Neural cell (in vitro differentiated cells): ENCODE results near the gene TMEM266. TPM values are rescaled to one million over a fixed set of nuclear protein-coding genes. Genes with fewer than 3 reads are reported as not detected.

ENCODE experiments used
- H2AFZ ChIP-seq: fragments of 200-600, 300-800 bp; sonication (generic), shearing (Covaris generic); 2 replicates; pipeline ENCODE4 v1.6.0; 2014; ENCODE audit warnings: low read depth, mild to moderate bottlenecking, antibody characterized with exemption, low read length, moderate library complexity
- H3F3A ChIP-seq: fragments of 200-600 bp; shearing (Covaris generic); 2 replicates; pipeline ENCODE4 v1.6.1; 2016; ENCODE audit warnings: mild to moderate bottlenecking, moderate library complexity, mixed read lengths, antibody characterized with exemption, low read length; ENCODE audit not compliant: insufficient read depth, poor library complexity, severe bottlenecking
- H3K27ac ChIP-seq: fragments of 200-600, 300-800 bp; sonication (generic), shearing (Covaris generic); 2 replicates; pipeline ENCODE4 v1.5.1; 2014; ENCODE audit warnings: mild to moderate bottlenecking, low read length, moderate library complexity
- H3K27me3 ChIP-seq: fragments of 300-800, 200-600 bp; sonication (generic), shearing (Covaris generic); 2 replicates; pipeline ENCODE4 v1.6.0; 2014; ENCODE audit warnings: mild to moderate bottlenecking, low read depth, low read length, moderate library complexity; ENCODE audit not compliant: insufficient read depth
- H3K36me3 ChIP-seq: fragments of 300-800, 200-600 bp; sonication (generic), shearing (Covaris generic); 2 replicates; pipeline ENCODE4 v1.5.1; 2014; ENCODE audit warnings: mild to moderate bottlenecking, antibody characterized with exemption, low read length, moderate library complexity; ENCODE audit not compliant: insufficient read depth
- H3K4me2 ChIP-seq: fragments of 300-800, 200-600 bp; sonication (generic), shearing (Covaris generic); 2 replicates; pipeline ENCODE4 v1.6.0; 2014; ENCODE audit warnings: mild to moderate bottlenecking, low read length
- H3K4me3 ChIP-seq: fragments of 300-800, 200-600 bp; sonication (generic), shearing (Covaris generic); 2 replicates; pipeline ENCODE4 v1.5.1; 2014; ENCODE audit warnings: mild to moderate bottlenecking, low read length, moderate library complexity
- H3K79me2 ChIP-seq: fragments of 200-600 bp; shearing (Covaris generic); replicated peaks from 2 replicates; pipeline ENCODE4 v1.6.0; 2014; ENCODE audit warnings: mild to moderate bottlenecking, low read length, moderate library complexity; ENCODE audit not compliant: insufficient read depth
- H3K9ac ChIP-seq: fragments of 300-800, 200-600 bp; sonication (generic), shearing (Covaris generic); 2 replicates; pipeline ENCODE4 v1.6.1; 2016; ENCODE audit warnings: mild to moderate bottlenecking, low read length, mixed read lengths
- H3K9me2 ChIP-seq: fragments of 200-600 bp; shearing (Covaris generic); 2 replicates; pipeline ENCODE4 v1.6.1; 2016; ENCODE audit warnings: mild to moderate bottlenecking, low read length, mixed read lengths; ENCODE audit not compliant: insufficient read depth
- H3K9me3 ChIP-seq: fragments of 200-600, 300-800 bp; sonication (generic), shearing (Covaris generic); 2 replicates; pipeline ENCODE4 v1.6.1; 2016; ENCODE audit warnings: mild to moderate bottlenecking, mixed run types, low read length, moderate library complexity, mixed read lengths
- H4K20me1 ChIP-seq: fragments of 200-600 bp; shearing (Covaris generic); 2 replicates; pipeline ENCODE4 v1.6.1; 2016; ENCODE audit warnings: mild to moderate bottlenecking, mixed run types; ENCODE audit not compliant: insufficient read depth
- EP300 ChIP-seq: fragments of 450-650 bp; conservative IDR thresholded peaks from 2 replicates; pipeline ENCODE4 v1.6.1; 2014; ENCODE audit warnings: antibody characterized with exemption, mild to moderate bottlenecking, moderate library complexity; ENCODE audit not compliant: poor library complexity, severe bottlenecking
- EZH2 ChIP-seq: fragments of 200-600, 300-800 bp; shearing (Covaris generic), sonication (generic); IDR thresholded peaks from 2 replicates; pipeline ENCODE4 v1.6.1; 2014; ENCODE audit warnings: antibody characterized with exemption, low read length, borderline replicate concordance, mild to moderate bottlenecking; ENCODE audit not compliant: insufficient read depth, poor library complexity, severe bottlenecking
- MXI1 ChIP-seq: fragments of 450-650 bp; conservative IDR thresholded peaks from 2 replicates; pipeline ENCODE4 v1.6.1; 2014; ENCODE audit warnings: antibody characterized with exemption, mild to moderate bottlenecking; ENCODE audit not compliant: poor library complexity, severe bottlenecking
- POLR2AphosphoS5 ChIP-seq: IDR thresholded peaks from 2 replicates; pipeline ENCODE4 v1.6.1; 2012
- RAD21 ChIP-seq: fragments of 450-650 bp; conservative IDR thresholded peaks from 2 replicates; pipeline ENCODE4 v1.6.1; 2014; ENCODE audit warnings: antibody characterized with exemption, mild to moderate bottlenecking, moderate library complexity
- SMC3 ChIP-seq: fragments of 450-650 bp; conservative IDR thresholded peaks from 2 replicates; pipeline ENCODE4 v1.6.1; 2014; ENCODE audit warnings: antibody characterized with exemption, mild to moderate bottlenecking, moderate library complexity; ENCODE audit not compliant: poor library complexity
- TAF1 ChIP-seq: IDR thresholded peaks from 2 replicates; pipeline ENCODE4 v1.6.1; 2012; ENCODE audit warnings: low read depth
- polyA plus RNA-seq: library from polyadenylated mRNA; depleted of rRNA; stranded (reverse); fragments of >200 nt; gene quantifications from 2 replicates; pipeline ENCODE4 v1.2.3, GENCODE V29; 2014
- TF ChIP-seq, protein P1 (sequence below): IDR thresholded peaks from 2 replicates; pipeline ENCODE4 v1.6.1; 2012; ENCODE audit warnings: borderline replicate concordance
- TF ChIP-seq, protein P2 (sequence below): fragments of 450-650 bp; IDR thresholded peaks from 2 replicates; pipeline ENCODE4 v1.5.1; 2014; ENCODE audit warnings: antibody characterized with exemption, mild to moderate bottlenecking, moderate library complexity; ENCODE audit not compliant: poor library complexity, severe bottlenecking

TMEM266 gene
- polyA plus RNA-seq, 1 donor from 2014 or later: 17.6 TPM

DNA sequence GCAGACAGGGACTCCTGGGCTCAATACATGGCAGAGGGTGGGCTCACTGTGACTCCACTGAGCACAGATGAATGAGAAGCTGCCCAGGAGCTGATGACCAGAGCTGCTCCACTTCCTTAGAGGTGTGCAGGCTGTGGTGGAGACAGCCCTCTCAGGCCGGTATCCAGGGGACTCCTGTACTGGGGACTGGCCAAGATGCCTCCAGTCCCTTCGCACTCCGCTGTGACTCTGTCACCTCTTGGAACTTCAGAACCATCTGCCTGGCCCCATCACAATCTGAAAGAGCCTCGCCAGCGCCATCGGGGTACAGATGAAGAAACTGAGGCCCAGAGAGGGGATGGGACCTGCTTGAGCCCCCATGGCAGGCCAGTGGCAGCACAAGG lies 140.3 kb downstream of the TMEM266 start:
- Histone ChIP-seq H2AFZ (no peak overlapping the region), H3K9me3 (no peaks in the 10 kb centered on the region), H3K4me3 (no peak overlapping the region), H3K4me2 (no peak overlapping the region), H3K9me2 (no peaks in the 10 kb centered on the region), H3K79me2 (no peaks in the 10 kb centered on the region), H3K27me3 (no peaks in the 10 kb centered on the region), H4K20me1 (no peaks in the 10 kb centered on the region), H3K27ac (no peak overlapping the region), H3K36me3 (no peaks in the 10 kb centered on the region), H3K9ac (no peak overlapping the region), H3F3A (no peaks in the 10 kb centered on the region)
- TF ChIP-seq EZH2 (no peak), EP300 (no peak), RAD21 (no peak), MXI1 (no peak), POLR2AphosphoS5 (no peak), SMC3 (no peak), TAF1 (no peak)
- TF ChIP-seq, protein P1, sequence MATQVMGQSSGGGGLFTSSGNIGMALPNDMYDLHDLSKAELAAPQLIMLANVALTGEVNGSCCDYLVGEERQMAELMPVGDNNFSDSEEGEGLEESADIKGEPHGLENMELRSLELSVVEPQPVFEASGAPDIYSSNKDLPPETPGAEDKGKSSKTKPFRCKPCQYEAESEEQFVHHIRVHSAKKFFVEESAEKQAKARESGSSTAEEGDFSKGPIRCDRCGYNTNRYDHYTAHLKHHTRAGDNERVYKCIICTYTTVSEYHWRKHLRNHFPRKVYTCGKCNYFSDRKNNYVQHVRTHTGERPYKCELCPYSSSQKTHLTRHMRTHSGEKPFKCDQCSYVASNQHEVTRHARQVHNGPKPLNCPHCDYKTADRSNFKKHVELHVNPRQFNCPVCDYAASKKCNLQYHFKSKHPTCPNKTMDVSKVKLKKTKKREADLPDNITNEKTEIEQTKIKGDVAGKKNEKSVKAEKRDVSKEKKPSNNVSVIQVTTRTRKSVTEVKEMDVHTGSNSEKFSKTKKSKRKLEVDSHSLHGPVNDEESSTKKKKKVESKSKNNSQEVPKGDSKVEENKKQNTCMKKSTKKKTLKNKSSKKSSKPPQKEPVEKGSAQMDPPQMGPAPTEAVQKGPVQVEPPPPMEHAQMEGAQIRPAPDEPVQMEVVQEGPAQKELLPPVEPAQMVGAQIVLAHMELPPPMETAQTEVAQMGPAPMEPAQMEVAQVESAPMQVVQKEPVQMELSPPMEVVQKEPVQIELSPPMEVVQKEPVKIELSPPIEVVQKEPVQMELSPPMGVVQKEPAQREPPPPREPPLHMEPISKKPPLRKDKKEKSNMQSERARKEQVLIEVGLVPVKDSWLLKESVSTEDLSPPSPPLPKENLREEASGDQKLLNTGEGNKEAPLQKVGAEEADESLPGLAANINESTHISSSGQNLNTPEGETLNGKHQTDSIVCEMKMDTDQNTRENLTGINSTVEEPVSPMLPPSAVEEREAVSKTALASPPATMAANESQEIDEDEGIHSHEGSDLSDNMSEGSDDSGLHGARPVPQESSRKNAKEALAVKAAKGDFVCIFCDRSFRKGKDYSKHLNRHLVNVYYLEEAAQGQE: no peak
- TF ChIP-seq, protein P2, sequence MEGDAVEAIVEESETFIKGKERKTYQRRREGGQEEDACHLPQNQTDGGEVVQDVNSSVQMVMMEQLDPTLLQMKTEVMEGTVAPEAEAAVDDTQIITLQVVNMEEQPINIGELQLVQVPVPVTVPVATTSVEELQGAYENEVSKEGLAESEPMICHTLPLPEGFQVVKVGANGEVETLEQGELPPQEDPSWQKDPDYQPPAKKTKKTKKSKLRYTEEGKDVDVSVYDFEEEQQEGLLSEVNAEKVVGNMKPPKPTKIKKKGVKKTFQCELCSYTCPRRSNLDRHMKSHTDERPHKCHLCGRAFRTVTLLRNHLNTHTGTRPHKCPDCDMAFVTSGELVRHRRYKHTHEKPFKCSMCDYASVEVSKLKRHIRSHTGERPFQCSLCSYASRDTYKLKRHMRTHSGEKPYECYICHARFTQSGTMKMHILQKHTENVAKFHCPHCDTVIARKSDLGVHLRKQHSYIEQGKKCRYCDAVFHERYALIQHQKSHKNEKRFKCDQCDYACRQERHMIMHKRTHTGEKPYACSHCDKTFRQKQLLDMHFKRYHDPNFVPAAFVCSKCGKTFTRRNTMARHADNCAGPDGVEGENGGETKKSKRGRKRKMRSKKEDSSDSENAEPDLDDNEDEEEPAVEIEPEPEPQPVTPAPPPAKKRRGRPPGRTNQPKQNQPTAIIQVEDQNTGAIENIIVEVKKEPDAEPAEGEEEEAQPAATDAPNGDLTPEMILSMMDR: no peak

DNA sequence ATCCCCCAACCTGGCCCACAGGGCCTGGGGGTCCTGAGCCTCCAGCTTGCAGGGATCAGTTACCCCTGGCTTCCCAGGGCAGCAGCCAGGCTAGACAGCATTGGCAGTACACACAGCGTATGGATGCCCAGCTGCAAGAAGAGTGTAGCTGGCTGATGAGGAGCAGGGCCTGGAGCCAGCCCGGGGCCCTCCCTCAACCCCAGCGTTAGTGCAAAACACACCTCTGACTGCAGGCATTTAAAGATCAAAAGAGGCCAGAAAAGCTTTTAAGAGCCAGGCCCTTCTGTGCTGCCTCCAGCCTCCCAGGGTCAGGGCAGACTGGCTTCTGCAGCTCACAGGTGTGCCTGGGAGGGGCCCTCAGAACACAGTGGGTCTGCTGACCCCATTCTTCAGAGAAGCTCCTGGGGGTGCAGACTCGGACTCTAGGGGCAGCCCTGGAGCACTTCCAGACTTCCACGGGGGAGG lies 140.9 kb downstream of the TMEM266 start:
- no peaks in the 10 kb centered on the region for H3K36me3 ChIP-seq
- no peak overlapping the region for H3K4me2 ChIP-seq
- TF ChIP-seq SMC3: no peak
- no peak overlapping the region for H3K4me3 ChIP-seq
- no peak overlapping the region for H2AFZ ChIP-seq
- no peak overlapping the region for H3K27ac ChIP-seq
- no peaks in the 10 kb centered on the region for H3F3A ChIP-seq
- no peaks in the 10 kb centered on the region for H3K9me2 ChIP-seq
- H3K27me3 ChIP-seq: no peaks in the 10 kb centered on the region
- no peak overlapping the region for H3K9ac ChIP-seq
- H3K79me2 ChIP-seq: no peaks in the 10 kb centered on the region
- no peaks in the 10 kb centered on the region for H4K20me1 ChIP-seq
- no peaks in the 10 kb centered on the region for H3K9me3 ChIP-seq
